Measurements from ENCODE around the gene GRM7.

GRM7 gene

GRCh38 chr3:7249493-7250076, 388.7 kb downstream of the GRM7 start:
- no peak for DNase-seq

GRCh38 chr3:7254251-7254650, 393.3 kb downstream of the GRM7 start:
- no peak for DNase-seq

- no peak for DNase-seq
Measured at GRCh38 chr3:7260975-7261374, 400.1 kb downstream of the GRM7 start.

DNA sequence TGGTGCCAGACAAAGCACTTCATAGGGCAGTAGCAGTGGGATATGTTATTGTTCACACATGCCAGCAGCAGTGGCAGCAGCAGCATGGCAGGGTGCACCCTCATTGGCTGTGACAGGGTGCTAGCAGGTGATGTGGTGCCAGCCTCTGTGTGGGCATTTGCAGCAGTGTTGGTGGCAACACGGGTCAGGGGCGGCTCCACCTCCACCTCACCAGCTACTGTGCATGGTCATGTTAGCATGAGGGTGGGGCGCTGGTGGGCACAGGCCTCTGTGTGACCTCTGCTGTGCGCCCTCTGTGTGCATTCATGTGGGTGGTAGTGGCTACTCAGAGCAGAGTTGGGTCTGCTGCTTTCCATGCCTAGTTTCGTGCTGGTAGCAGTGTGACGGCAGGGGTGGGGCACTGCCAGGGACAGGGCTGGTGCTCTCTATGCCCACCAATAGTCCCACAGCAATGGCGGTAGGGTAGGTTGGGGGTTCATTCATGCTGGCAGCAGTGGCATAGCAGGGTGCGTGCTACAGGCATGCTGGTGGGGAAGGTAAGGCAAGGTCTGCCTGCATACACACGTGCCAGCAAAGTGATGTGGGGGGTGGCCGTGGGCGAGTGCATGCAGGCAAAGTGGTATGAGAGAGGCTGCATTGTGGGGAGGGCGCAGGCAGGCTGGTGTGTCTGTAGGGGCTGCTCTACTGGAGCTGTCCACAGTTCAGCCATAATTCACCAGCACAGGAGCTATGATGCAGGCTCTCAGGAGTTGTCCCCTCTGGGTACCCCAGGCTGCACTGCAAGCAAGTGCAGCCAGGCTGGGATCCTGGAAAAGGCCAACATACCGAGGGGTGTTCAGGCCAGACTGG, 402.7 kb downstream of the GRM7 start:
- no peak for DNase-seq

GRCh38 chr3:7264196-7264526, 403.2 kb downstream of the GRM7 start:
- no peak for DNase-seq

DNA sequence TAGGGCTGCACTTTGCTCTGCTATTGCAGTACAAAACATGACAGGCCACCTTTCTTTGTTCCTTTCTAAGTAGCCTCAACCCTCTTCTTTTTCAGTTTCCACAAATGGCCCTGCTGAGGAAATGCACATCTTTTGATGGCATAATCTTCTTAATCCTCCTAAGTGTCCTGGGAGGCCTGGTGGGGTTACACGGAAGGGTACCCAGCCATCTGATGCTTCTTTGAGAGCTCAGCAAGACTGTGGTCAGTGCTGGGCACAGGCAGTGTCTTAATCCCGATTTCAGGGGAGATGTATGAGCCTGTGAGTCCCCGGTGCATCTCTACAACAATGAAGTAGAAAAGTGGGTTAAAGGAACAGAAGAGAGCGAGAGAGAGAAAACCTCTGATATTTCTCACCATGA, 404.8 kb downstream of the GRM7 start:
- no peak for DNase-seq

GRCh38 chr3:7266551-7266950, 405.6 kb downstream of the GRM7 start:
- DNase-seq = no peak

DNA sequence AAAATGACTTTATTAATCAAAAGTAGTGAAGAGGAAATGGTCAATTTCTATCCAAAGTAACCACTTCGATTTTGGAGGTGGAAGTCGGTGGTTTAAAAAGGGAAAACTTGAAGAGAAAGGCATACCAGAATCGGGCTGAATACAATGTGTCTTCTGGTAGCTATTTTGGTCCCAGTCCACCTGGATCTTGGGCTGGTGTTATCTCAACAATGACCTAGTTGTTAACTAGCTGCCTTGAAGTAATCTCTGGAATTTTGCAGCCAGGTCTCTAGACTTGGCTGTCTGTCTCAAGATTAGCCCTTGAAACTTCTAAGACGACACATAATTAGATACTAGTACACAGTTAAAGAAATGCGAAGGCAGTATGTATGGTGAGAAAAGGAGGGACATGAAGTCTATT, 409.8 kb downstream of the GRM7 start:
- DNase-seq = no peak

DNA sequence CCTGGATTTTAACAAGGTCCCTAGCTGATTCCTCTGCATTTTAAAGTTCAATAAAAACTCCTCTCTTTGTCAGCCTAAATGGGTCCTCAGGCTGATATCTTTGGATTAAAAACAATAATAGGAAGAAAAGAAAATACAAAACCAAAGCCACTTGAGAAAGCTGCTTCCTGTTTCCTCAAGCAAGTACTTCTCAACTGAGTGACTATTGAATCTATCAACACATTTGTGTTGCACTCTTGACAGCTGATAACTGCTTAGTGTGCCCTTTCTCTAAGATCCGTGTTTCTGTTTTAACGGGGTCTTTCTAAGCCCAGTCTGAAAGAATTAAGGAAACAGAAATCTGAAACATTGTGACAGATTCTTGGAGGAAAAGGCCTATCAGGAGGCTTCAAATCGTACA, 410.7 kb downstream of the GRM7 start:
- DNase-seq = no peak

DNA sequence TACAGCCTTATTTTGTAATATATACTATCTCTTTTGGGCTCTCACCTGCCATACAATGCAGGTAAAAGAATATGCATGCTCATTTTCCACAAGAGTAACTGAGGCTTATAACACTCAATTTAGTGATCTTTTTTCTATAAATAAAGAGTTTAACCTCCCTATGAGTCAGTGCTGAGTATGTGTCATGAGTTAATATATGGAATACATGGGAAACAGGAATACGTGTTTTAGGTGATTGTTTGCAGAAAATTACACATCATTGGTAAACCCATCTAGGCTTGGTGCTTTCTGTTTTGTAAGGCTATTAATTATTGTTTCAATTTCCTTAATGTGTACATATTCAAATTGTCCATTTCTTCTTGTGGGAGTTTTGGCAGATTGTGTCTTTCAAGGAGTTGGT, 411.3 kb downstream of the GRM7 start:
- DNase-seq = no peak

DNA sequence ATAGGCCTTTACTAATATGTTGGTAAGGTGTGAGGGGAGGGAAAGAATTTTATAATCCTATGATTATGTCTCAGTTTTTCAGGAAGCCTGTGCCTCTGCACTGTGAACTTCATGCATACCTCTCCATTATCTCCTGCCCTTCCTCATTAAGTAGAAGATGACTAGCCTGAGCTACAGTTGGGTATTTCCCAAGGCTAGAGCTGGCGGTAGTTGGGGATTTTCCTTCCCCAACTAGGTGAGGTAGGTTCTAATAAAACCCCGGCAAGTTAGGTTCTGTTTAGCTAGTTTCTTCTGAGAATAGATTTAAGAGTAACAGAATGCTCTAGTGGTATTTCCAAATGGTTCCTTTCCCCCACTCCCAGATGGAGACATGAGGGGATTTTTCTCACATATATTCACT, 414.5 kb downstream of the GRM7 start:
- DNase-seq = no peak

GRCh38 chr3:7280318-7280717, 419.4 kb downstream of the GRM7 start:
- peak; percentile 28 for DNase-seq

DNA sequence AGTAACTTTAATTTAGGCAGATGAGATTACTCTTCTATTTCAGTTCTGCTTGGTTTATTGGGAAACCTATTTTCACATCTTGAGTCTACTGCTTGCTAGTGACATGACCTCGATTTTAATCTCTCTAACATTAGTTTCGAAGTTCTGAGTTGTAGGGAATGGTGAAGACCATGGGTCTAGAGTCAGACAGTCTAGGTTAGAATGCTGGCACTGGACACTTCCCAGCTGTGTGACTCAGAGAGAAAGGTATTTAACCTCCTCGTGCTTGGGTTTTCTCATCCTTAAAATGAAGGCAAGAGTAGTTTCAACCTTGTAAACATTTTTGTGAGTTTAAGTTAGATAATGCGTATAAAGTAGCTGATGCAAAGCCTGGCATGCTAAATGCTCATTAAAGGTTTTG, 422.1 kb downstream of the GRM7 start:
- no peak for DNase-seq

DNA sequence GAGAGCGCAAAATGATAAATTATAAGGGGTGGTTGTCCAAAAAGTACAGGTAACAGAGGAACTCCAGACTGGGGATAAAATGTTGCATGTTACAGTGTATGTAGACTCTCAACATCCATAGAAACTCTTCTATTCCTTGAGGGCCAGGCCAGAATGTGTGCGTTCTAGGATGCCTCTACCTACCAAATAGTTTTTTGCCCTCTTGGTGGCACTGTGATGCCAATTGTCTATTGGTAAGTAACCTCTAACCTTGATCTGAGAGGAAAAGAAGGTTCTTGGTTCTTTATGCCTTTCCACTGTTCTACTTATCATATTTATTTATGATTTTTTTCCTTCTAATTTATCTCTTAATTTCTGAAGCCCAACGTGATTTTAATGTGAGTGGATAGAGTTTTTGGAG, 424.6 kb downstream of the GRM7 start:
- DNase-seq = no peak

- DNase-seq = no peak
Measured at GRCh38 chr3:7288133-7288532, 427.2 kb downstream of the GRM7 start.

GRCh38 chr3:7289121-7289520, 428.2 kb downstream of the GRM7 start:
- no peak for DNase-seq

DNA sequence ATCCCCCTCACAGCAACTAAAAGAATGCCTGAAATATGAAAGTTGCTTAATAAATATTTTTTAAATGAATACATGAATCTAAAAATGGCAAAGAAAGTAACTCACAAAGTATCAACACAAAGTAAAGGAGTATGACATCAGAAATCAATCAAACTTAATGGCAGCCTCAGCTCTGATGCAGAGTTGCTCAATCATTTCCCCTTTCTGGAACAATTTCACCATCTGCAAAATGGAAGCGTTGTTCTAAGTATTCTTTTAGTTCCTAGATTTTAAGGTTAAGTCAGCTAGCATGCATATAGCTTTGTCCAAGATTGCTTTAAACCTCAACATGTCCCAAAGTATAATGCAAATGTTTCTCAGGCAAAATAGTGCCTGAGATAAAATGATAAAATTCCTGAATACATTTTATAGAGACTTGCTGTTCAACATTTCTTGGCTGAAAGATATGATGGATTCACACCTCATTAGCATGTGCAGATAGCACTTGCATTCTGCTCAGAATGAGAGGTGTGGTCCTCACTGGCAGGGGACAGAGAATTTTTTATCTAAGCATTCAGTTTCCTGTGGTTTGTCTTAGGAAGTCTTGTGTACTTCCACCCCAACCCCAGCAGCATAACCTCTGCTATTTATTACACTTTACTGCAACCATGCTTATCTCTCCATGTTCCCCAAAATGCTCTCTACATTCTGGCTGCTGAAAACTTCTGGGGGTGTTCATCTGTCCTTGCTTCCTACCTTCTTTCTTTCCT, 429.3 kb downstream of the GRM7 start:
- no peak for DNase-seq

DNA sequence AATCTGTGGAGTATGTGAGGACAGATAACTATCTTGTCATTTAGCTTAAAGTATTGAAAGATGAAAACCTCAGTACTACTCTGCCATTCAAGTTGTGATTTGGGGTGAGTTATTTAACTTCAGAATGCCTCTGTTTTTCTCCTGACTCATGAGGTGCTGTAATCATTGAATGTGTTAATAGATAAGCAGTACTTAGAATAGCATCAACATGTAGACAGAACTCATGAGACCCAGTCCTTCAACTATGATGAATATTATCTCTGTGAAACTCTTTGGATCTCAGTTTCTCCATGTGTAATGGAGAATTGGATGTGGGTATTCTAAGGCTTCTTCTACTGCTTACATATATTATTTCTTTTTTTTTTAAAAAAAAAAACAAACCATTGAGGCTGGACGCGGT, 431.4 kb downstream of the GRM7 start:
- no peak for DNase-seq

DNA sequence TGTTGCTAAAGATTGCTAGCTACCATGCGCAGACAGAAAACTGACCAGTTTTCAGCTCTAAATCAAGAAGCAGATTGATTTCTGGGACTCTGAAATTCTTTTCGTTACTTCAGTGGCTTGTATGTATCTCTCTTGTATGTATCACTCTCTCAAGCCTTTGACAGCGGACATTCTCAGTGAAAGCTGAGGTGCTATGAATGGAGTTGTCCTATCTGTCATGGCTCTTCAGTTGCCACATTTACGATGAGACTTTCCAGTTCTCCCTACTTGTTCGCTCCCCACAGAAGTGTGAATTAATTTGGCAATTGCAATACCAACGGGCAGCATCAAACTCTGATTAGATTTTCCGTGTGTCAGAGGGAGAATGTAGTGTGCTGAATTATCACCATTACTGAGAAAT, 432.4 kb downstream of the GRM7 start:
- DNase-seq = no peak

- DNase-seq = no peak
Measured at GRCh38 chr3:7305561-7305960, 444.6 kb downstream of the GRM7 start.

- no peak for DNase-seq
Measured at GRCh38 chr3:7306901-7307300, 446.0 kb downstream of the GRM7 start.

GRCh38 chr3:7307410-7307809, 446.5 kb downstream of the GRM7 start:
- DNase-seq = no peak

DNA sequence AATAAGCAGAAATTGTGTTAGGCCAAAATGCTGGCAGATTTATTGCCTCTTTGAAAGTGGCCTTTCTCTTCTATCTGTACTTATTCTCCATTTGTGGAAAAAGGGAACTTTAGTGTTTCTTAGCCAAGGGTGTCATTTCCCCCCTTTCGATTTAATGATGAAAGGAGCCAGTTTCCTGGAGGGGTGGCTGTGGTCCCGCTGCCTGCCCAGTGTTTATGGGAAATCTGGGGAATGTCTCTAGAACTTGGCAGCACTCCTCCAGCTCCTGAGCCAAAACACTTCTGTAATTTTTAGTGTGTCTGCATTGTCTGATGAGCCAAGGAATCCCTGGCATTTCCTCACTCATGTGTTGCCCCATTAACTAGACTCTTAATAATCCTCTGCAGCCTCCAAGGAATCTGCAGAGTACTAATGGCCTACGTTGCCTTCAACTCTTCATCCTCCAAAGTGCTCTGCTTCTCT, 448.8 kb downstream of the GRM7 start:
- no peak for DNase-seq

GRCh38 chr3:7315037-7315436, 454.1 kb downstream of the GRM7 start:
- no peak for DNase-seq
